ENCODE data around the gene C1orf35.

The C1orf35 gene

GRCh38 chr1:228093050-228093906, 9.8 kb downstream of the C1orf35 start:
- DNase-seq, result no peak

- DNase-seq, result no peak
These were observed 10.6 kb downstream of the C1orf35 start for GRCh38 chr1:228092342-228093049.

- no peak for DNase-seq
These were observed 12.0 kb downstream of the C1orf35 start for GRCh38 chr1:228091084-228091483.

- DNase-seq, result no peak
These were observed 12.5 kb downstream of the C1orf35 start for GRCh38 chr1:228090613-228091081.

- no peak for DNase-seq
These were observed 13.4 kb downstream of the C1orf35 start for GRCh38 chr1:228089519-228090380.

GRCh38 chr1:228088586-228089498, 14.3 kb downstream of the C1orf35 start:
- DNase-seq, result no peak

GRCh38 chr1:228087771-228088251, 15.3 kb downstream of the C1orf35 start:
- no peak for DNase-seq

GRCh38 chr1:228085287-228085951, 17.7 kb downstream of the C1orf35 start:
- DNase-seq, result no peak

GRCh38 chr1:228084797-228085196, 18.3 kb downstream of the C1orf35 start:
- DNase-seq, result no peak

GRCh38 chr1:228084325-228084724, 18.8 kb downstream of the C1orf35 start:
- DNase-seq, result no peak

GRCh38 chr1:228083871-228084278, 19.2 kb downstream of the C1orf35 start:
- DNase-seq, result no peak

GRCh38 chr1:228082918-228083870, 19.9 kb downstream of the C1orf35 start:
- DNase-seq, result no peak

- DNase-seq, result peak; percentile 60
These were observed 20.8 kb downstream of the C1orf35 start, which contains the start of gene ARF1 for GRCh38 chr1:228082214-228082917. TSS of gene ARF1 (plus strand) at chr1:228082708. CDS start at chr1:228097115, 14,407 bp downstream.

- no peak for DNase-seq
These were observed 21.4 kb downstream of the C1orf35 start for GRCh38 chr1:228081578-228082213.

GRCh38 chr1:228081144-228081543, 22.0 kb downstream of the C1orf35 start:
- no peak for DNase-seq

GRCh38 chr1:228079601-228080263, 23.4 kb downstream of the C1orf35 start:
- DNase-seq, result no peak

- no peak for DNase-seq
These were observed 24.1 kb downstream of the C1orf35 start for GRCh38 chr1:228079013-228079412.
